Measurements from ENCODE around the gene MLYCD. TPM values are rescaled to one million over a fixed set of nuclear protein-coding genes. Genes with fewer than 3 reads are reported as not detected.

MLYCD gene
- polyA plus RNA-seq, 3 donors = 4.6 to 5.7 (median 5.1) TPM

GRCh38 chr16:83953796-83954576, 55.1 kb downstream of the MLYCD start:
- no peak for DNase-seq

DNA sequence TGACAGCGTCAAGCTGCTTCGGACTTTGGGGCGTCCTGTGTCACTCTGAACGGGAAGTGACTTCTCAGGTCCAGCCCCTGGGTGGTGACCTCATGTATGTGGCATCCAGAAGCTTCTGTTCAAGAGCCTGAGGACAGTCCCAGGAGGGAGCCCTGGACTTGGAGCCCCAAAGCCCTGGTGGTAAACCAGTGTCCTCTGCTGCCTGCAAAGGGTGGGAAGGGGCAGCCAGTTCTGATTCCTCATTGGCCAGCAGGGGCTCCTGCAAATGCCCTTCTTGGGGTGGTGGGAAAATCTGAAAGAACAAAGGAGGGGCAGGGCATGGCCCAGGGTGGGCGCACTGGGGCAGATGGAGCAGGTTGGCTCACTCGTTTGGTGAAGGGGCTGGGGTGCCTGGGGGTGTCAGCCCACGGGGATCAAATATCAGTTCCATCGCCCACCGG, 55.7 kb downstream of the MLYCD start:
- no peak for DNase-seq

DNA sequence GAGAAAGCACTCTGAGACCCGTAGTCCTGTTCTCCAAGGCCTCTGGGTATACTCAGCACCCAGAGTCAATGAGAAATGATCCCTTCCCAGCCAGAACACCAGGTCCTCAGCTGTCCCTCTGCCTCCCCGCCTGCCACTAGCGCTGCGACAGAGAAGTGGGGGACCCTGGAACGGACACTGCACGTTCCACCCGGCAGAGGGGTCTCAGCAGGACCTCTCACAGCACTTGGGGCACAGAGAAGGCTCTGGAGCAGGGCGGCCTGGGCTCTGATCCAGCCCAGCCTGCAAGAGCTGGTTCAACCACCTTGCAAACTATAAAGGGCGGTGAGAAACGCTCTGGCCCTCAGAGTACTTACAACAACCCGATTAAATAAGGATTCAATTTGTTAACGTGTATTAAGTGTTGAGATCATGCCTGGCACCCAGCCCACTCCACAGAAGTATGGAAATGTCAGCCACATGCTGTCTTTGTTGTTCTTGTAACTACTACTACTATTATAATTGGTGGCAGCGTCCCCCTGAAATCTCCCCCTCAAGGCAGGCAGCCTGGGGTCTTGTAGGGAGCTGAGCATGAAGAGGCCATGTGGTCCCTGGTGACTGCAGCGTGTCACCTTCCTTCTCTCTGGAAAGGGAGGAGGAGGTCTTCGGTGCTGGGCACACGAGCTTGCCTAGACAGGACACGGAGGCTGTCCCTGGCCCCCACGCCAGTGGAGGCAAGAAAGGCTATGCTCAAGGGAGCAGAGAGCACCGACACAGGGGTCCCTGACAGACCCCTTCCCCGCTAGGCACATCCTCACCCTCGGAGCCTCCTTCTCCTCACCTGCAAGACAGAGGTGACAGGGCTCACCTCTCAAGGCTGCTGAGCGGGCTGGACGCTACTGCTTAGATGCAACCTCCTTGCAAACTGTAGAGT, 56.6 kb downstream of the MLYCD start:
- no peak for DNase-seq

GRCh38 chr16:83956336-83957289, 57.7 kb downstream of the MLYCD start:
- DNase-seq = peak; percentile 71

- no peak for DNase-seq
Observed at GRCh38 chr16:83957296-83957855, 58.5 kb downstream of the MLYCD start.

DNA sequence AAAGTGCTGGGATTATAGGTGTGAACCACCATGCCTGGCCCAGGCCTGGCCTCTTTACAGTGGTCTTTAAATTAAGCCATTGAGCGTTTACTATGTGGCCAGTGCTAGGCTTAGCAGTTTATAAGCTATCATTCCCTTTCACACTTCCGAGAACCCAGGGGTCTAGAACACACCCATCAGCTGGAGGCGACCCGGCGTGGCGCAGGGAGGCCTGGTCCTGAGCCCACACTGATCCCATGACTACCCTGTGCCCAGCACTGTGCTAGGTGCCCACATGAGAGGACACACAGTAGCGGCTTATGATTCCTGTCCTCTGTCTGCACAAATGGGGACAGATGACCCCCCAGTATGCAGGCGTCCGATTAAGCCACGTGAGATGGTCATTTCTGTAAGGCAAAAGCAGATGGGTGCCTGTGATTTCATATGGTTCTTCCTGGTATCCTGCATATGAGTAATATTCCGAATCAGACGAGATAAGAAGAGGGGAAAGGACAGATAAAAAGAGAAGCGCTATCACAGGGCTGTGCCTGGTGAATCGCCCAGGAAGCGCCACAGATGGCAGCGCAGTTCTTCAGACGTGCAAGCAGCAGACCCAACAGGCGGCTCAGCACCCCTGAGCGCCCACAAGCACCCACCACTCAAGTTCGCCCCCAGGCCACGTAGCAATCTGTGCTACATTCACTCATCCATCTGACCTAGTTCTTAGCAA, 59.4 kb downstream of the MLYCD start:
- DNase-seq = no peak

DNA sequence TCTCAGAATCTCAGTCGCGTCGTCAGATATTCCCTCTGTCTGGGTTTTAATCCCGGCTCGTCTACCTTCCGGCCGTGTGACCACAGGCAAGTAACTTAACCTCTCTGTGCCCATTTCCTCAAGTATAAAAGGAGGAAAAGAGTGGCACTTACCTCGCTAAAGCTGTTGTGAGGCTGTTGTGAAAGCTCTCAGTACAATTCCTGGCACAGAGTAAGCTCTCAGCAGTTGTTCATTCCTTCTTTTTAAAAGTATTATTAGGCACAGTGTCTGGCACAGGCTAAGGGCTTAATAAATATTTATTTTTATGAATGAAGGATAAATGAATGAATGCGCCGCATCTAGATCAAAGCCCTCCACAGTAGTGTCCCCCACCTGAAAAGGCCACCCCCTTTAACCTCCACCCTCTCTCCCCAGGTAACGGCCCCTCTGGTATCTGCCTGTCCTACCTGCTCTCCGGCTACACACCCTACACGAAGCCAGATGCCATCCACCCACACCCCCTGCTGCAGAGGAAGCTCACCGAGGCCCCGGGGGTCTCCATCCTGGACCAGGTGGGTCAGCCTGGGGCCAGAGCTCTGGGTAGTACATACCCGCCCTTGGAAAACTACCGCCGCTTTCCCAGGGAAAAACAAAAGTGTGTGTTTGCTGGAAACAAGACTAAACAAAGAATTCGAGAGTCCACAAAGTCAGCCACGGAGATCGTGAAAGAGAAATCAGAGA, 60.1 kb downstream of the MLYCD start:
- no peak for DNase-seq

GRCh38 chr16:83959656-83960434, 60.9 kb downstream of the MLYCD start:
- DNase-seq = no peak

DNA sequence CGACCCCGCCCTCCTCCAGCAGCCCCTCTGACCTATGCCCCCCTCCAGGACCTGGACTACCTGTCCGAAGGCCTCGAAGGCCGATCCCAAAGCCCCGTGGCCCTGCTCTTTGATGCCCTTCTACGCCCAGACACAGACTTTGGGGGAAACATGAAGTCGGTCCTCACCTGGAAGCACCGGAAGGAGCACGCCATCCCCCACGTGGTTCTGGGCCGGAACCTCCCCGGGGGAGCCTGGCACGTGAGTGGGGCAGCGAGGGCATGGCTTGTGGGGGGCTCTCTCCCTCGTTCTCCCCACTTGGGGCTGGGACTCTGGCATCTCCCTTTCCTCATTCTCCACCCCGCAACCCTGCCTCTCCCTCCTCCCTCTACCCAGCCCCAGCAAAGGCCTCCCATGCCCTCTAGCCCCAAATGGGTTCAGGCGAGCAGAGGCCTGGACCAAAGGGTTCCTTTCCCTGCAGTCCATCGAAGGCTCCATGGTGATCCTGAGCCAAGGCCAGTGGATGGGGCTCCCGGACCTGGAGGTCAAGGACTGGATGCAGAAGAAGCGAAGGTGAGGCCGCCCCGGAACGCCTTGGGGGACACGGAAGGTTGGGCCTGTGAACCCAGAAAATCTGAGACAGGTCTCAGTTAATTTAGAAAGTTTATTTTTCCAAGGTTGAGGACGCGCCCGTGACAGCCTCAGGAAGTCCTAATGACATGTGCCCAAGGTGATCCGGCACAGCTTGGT, 61.8 kb downstream of the MLYCD start:
- no peak for DNase-seq

GRCh38 chr16:83961591-83961990, 62.7 kb downstream of the MLYCD start:
- DNase-seq = no peak

DNA sequence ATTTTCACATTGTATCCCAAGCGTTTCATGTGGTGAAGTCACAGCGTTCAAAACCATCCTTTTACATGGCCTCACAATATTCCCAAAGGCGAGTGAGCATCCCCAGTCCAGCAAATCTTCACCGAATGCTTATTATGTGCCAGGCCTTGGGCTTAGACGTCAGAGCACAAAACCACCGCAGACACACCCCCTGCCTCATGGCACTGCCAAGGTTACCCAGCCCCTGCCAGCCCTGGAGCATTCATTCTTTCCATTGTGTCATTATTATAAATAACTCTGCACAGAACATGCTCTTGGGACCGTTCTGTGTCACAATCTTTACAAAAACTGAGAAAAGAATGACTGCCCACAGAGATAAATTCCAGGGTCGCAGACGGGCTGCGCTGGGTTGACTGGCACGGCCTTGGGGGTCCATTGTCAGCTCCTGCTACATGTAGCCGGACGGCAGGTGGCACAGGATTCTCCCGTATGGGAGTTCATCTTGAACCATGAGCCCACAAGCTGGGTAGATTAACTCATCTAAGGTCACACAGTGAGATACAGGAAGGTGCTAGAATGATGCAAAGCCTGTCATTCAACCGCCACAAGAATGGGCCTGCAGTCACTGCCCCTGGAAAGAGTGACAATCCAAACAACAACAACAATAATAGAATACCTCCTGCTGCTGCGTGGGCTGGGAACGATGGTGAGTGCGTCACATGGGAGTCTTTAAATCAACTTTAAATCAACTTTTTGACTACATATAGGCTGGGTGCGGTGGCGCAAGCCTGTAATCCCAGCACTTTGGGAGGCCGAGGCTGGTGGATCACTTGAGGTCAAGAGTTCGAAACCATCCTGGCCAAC, 64.6 kb downstream of the MLYCD start:
- DNase-seq = no peak

DNA sequence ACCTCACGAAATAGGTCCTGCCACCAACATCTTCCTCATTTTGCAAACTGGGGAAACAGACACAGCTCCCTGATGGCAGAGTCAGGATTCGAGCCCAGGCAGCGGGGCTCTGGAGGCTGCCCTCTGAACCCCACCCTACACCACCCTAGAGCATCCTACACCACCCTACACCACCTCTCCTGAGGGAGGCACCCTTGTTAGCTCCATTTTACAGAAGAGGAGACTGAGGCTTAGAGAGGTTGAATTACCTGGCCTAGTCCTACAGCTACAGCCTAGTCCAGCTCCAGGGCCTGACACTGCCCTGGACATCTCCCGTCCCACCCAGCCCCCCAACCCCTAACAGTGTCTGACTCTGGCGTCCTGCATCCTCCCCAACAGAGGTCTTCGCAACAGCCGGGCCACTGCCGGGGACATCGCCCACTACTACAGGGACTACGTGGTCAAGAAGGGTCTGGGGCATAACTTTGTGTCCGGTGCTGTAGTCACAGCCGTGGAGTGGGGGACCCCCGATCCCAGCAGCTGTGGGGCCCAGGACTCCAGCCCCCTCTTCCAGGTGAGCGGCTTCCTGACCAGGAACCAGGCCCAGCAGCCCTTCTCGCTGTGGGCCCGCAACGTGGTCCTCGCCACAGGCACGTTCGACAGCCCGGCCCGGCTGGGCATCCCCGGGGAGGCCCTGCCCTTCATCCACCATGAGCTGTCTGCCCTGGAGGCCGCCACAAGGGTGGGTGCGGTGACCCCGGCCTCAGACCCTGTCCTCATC, 65.9 kb downstream of the MLYCD start:
- DNase-seq = no peak

- no peak for DNase-seq
Observed at GRCh38 chr16:83965444-83966152, 66.7 kb downstream of the MLYCD start.

DNA sequence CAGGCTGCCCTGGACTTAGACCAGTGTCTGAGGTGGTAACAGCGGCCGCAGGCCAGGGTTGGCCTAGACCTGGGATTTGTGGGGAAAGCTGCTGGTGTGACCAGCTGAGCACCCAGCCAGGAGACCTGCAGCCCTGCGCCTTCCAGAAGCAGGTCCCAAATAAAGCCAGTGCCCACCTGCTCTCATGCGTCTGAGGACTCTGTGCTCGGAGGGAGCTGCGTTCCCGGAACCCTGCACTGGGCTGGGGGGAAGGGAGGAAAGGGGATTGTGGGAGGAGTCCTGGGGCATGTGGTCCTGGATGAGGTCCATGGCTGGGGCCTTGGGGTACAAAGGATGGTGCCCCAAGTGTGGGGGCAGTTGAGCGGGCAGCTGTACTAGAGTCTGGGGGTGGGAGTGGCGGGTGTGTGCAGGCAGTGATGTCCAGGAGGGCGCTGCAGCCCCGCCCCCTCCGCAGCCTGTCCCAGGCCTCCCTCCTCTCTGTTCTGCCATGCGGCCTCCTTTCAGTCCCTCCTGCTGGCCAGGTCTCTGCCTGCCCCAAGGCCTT, 67.3 kb downstream of the MLYCD start:
- DNase-seq = no peak

DNA sequence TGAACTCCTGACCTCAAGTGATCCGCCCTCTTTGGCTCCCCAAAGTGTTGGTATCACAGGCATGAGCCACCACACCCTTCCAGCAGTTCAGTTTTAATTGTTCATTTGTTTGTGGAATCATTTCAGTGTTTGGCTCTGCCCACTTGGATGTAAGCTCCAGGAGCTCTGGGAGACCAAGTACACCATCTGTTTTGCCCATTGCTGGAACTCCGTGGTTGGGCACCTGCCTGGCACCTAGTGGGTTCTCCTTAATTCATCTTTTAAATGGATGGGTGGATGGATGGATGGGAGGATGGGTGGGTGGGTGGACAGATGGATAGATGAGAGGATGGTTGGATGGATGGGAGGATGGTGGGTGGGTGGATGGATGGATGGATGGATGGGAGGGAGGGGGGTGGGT, 68.2 kb downstream of the MLYCD start:
- no peak for DNase-seq

DNA sequence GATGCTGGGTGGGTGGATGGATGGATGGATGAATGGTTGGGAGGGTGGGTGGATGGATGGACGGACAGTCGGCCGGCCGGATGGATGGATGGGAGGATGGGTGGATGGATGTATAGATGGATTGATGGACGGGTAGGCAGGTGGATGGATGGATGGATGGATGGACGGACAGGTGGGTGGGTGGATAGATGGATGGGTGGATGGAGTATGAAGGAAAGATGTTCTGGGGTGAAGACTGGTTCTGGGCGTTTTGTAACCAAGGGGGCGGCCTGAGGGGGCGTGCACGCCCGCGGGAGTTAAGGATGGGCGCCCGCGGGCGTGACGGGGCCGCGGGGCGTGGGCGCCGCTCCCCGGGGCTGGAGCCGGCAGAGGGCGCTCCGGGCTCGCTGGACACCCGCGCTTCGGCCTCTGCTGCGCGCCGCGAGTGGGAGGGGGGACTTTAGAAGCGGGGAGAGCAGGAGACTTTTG, 69.0 kb downstream of the MLYCD start, which contains the start of gene NECAB2:
Gene NECAB2 (plus strand): TSS at position 407 of the 468 bp plus-strand sequence. CDS start 405 bp downstream, outside the sequence.
- no peak for DNase-seq

Measured in renal pelvis (tissue), 4 donors.